Trophoblast cell (in vitro differentiated cells and primary cell): ENCODE measurements around the gene NELFB.

Source experiments
- DNase-seq, 2 donors: peaks; one replicate each; pipeline ENCODE4 v3.0.0-alpha.2; 2016
- H2AFZ ChIP-seq: 2 replicates; pipeline ENCODE4 v1.6.1; 2013; ENCODE audit warnings: low read length, moderate library complexity, mild to moderate bottlenecking; ENCODE audit not compliant: insufficient read depth, poor library complexity
- H2AK5ac ChIP-seq: 2 replicates; pipeline ENCODE4 v1.6.1; 2013; ENCODE audit warnings: mild to moderate bottlenecking, low read length
- H2BK120ac ChIP-seq: 2 replicates; pipeline ENCODE4 v1.6.1; 2013; ENCODE audit warnings: low read length, mild to moderate bottlenecking, moderate library complexity; ENCODE audit not compliant: insufficient read depth, poor library complexity
- H2BK12ac ChIP-seq: 2 replicates; pipeline ENCODE4 v1.6.1; 2013; ENCODE audit warnings: mild to moderate bottlenecking, low read length, moderate library complexity
- H2BK5ac ChIP-seq: 2 replicates; pipeline ENCODE4 v1.6.1; 2013; ENCODE audit warnings: low read length, low read depth, moderate library complexity, mild to moderate bottlenecking; ENCODE audit not compliant: poor library complexity
- H3K14ac ChIP-seq: 2 replicates; pipeline ENCODE4 v1.6.1; 2013; ENCODE audit warnings: mild to moderate bottlenecking, low read length
- H3K18ac ChIP-seq: 2 replicates; pipeline ENCODE4 v1.6.1; 2013; ENCODE audit warnings: mild to moderate bottlenecking, low read length
- H3K23ac ChIP-seq: 2 replicates; pipeline ENCODE4 v1.6.1; 2013; ENCODE audit warnings: low read length
- H3K27ac ChIP-seq: 2 replicates; pipeline ENCODE4 v1.5.1; 2013; ENCODE audit warnings: low read depth, mild to moderate bottlenecking, inconsistent platforms, low read length, moderate library complexity
- H3K27me3 ChIP-seq: 2 replicates; pipeline ENCODE4 v1.6.1; 2013; ENCODE audit warnings: inconsistent platforms, mild to moderate bottlenecking, low read length, moderate library complexity; ENCODE audit not compliant: insufficient read depth
- H3K36me3 ChIP-seq, 2 experiments: 1 replicate in 1 of 2; 2 replicates in 1 of 2; pipeline ENCODE4 v1.6.1; 2013; ENCODE audit warnings: low read length in 2 of 2, mild to moderate bottlenecking in 2 of 2, moderate library complexity in 1 of 2; ENCODE audit not compliant: insufficient read depth in 2 of 2, control insufficient read depth in 1 of 2
- H3K4ac ChIP-seq: 2 replicates; pipeline ENCODE4 v1.6.1; 2013; ENCODE audit warnings: low read depth, mild to moderate bottlenecking, low read length, moderate library complexity
- H3K4me1 ChIP-seq, 2 experiments: 1 replicate in 1 of 2; 2 replicates in 1 of 2; pipeline ENCODE4 v1.6.1; 2013; ENCODE audit warnings: low read length in 2 of 2, mild to moderate bottlenecking in 2 of 2, moderate library complexity in 1 of 2; ENCODE audit not compliant: insufficient read depth in 2 of 2, control insufficient read depth in 1 of 2
- H3K4me2 ChIP-seq: 2 replicates; pipeline ENCODE4 v1.6.1; 2013; ENCODE audit warnings: inconsistent platforms, mild to moderate bottlenecking, low read length, moderate library complexity
- H3K4me3 ChIP-seq: 2 replicates; pipeline ENCODE4 v1.5.1; 2013; ENCODE audit warnings: mild to moderate bottlenecking, low read depth, low read length, inconsistent platforms
- H3K79me1 ChIP-seq: one replicate; pipeline ENCODE4 v1.6.1; 2013; ENCODE audit warnings: low read length
- H3K79me2 ChIP-seq: 2 replicates; pipeline ENCODE4 v1.6.1; 2013; ENCODE audit warnings: low read length, mild to moderate bottlenecking; ENCODE audit not compliant: control insufficient read depth, insufficient read depth, poor library complexity
- H3K9ac ChIP-seq: 2 replicates; pipeline ENCODE4 v1.6.1; 2013; ENCODE audit warnings: mild to moderate bottlenecking, low read length
- H3K9me3 ChIP-seq: 2 replicates; pipeline ENCODE4 v1.6.1; 2013; ENCODE audit warnings: low read depth, mild to moderate bottlenecking, control low read depth, inconsistent platforms, low read length; ENCODE audit not compliant: insufficient read depth
- H4K12ac ChIP-seq: 2 replicates; pipeline ENCODE4 v1.6.1; 2013; ENCODE audit warnings: low read depth, mild to moderate bottlenecking, low read length, moderate library complexity
- H4K8ac ChIP-seq: 2 replicates; pipeline ENCODE4 v1.6.1; 2013; ENCODE audit warnings: low read depth, mild to moderate bottlenecking, low read length, moderate library complexity
- H4K91ac ChIP-seq: one replicate; pipeline ENCODE4 v1.6.1; 2013; ENCODE audit warnings: low read depth, mild to moderate bottlenecking, low read length, moderate library complexity
- WGBS: extraction: QIAGEN DNeasy Blood & Tissue Kit; methylation state at CpG from one replicate; pipeline ENCODE4 v1.1.7; 2013; ENCODE audit warnings: missing lambda C conversion rate; ENCODE audit not compliant: insufficient read length, insufficient coverage; ENCODE audit errors: extremely low coverage; 5-methylcytosine and 5-hydroxymethylcytosine counted together

The NELFB gene

GRCh38 chr9:137232101-137232500, 23.0 kb upstream of the NELFB start:
- Histone ChIP-seq H2BK12ac (no peak overlapping the region), H4K8ac (no peak overlapping the region), H3K14ac (no peak overlapping the region), H4K91ac (no peak overlapping the region), H3K79me1 (no peaks in the 10 kb centered on the region), H2AK5ac (no peak overlapping the region), H3K9ac (no peak overlapping the region), H3K36me3 (no peaks in the 10 kb centered on the region), H3K23ac (no peak overlapping the region), H2AFZ (no peak overlapping the region), H3K4me2 (no peak overlapping the region), H3K27me3 (no peaks in the 10 kb centered on the region), H3K18ac (no peak overlapping the region), H3K27ac (no peak overlapping the region), H3K4ac (no peak overlapping the region), H3K79me2 (no peaks in the 10 kb centered on the region), H3K9me3 (peaks cover 1% of the 10 kb centered on the region), H2BK5ac (no peak overlapping the region), H3K4me1 (peaks cover 8 to 13% of the 10 kb centered on the region in 2 experiments), H4K12ac (no peak overlapping the region), H3K4me3 (no peak overlapping the region), H2BK120ac (no peak overlapping the region)
- DNase-seq: no peak
- no CpG with 5 or more reads among the region's 10 CpGs for WGBS

DNA sequence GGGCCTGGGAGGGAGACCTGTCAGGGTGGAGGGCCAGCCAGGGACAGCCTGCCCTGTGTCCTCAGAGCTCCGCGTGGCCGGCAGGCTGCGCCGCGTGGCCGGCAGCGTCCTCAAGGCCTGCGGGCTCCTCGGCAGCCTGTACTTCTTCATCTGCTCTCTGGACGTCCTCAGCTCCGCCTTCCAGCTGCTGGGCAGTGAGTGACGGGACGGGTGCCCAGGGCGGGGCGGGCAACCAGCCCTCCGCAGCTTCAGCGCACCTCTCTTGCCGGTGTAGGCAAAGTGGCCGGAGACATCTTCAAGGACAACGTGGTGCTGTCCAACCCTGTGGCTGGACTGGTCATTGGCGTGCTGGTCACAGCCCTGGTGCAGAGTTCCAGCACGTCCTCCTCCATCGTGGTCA, 22.6 kb upstream of the NELFB start:
- Histone ChIP-seq H3K36me3 (no peaks in the 10 kb centered on the region), H3K4ac (no peak overlapping the region), H3K4me2 (no peak overlapping the region), H3K9me3 (peaks cover 1% of the 10 kb centered on the region), H3K14ac (no peak overlapping the region), H3K27ac (no peak overlapping the region), H2BK12ac (no peak overlapping the region), H3K23ac (no peak overlapping the region), H4K91ac (no peak overlapping the region), H3K79me1 (no peaks in the 10 kb centered on the region), H2BK120ac (no peak overlapping the region), H4K12ac (no peak overlapping the region), H3K79me2 (no peaks in the 10 kb centered on the region), H2AK5ac (no peak overlapping the region), H3K4me1 (peaks cover 5 to 9% of the 10 kb centered on the region in 2 experiments), H4K8ac (no peak overlapping the region), H2BK5ac (no peak overlapping the region), H3K27me3 (no peaks in the 10 kb centered on the region), H2AFZ (no peak overlapping the region), H3K9ac (no peak overlapping the region), H3K18ac (no peak overlapping the region), H3K4me3 (no peak overlapping the region)
- WGBS: no CpG with 5 or more reads among the region's 24 CpGs
- DNase-seq: no peak

GRCh38 chr9:137233143-137233980, 21.8 kb upstream of the NELFB start:
- Histone ChIP-seq H3K27ac (no peak overlapping the region), H4K91ac (no peak overlapping the region), H2BK12ac (no peak overlapping the region), H4K8ac (no peak overlapping the region), H3K23ac (no peak overlapping the region), H3K79me2 (no peaks in the 10 kb centered on the region), H2AK5ac (no peak overlapping the region), H2AFZ (no peak overlapping the region), H3K18ac (no peak overlapping the region), H3K9me3 (peaks cover 1% of the 10 kb centered on the region), H3K36me3 (no peaks in the 10 kb centered on the region), H3K27me3 (no peaks in the 10 kb centered on the region), H2BK120ac (no peak overlapping the region), H3K79me1 (no peaks in the 10 kb centered on the region), H3K4me1 (peaks cover 5 to 9% of the 10 kb centered on the region in 2 experiments), H3K4ac (no peak overlapping the region), H2BK5ac (no peak overlapping the region), H3K4me3 (no peak overlapping the region), H3K9ac (no peak overlapping the region), H4K12ac (no peak overlapping the region), H3K14ac (no peak overlapping the region), H3K4me2 (no peak overlapping the region)
- no peak for DNase-seq
- no CpG with 5 or more reads among the region's 40 CpGs for WGBS

- Histone ChIP-seq H2BK12ac (no peak overlapping the region), H3K4me3 (no peak overlapping the region), H4K91ac (no peak overlapping the region), H3K9ac (no peak overlapping the region), H2AK5ac (no peak overlapping the region), H3K23ac (no peak overlapping the region), H4K8ac (no peak overlapping the region), H2BK5ac (no peak overlapping the region), H3K14ac (no peak overlapping the region), H3K4ac (no peak overlapping the region), H3K4me1 (peaks cover 5 to 8% of the 10 kb centered on the region in 2 experiments), H3K36me3 (no peaks in the 10 kb centered on the region), H2BK120ac (no peak overlapping the region), H3K9me3 (no peaks in the 10 kb centered on the region), H3K4me2 (no peak overlapping the region), H3K79me1 (no peaks in the 10 kb centered on the region), H3K79me2 (no peaks in the 10 kb centered on the region), H2AFZ (no peak overlapping the region), H3K18ac (no peak overlapping the region), H3K27me3 (no peaks in the 10 kb centered on the region), H3K27ac (no peak overlapping the region), H4K12ac (no peak overlapping the region)
- WGBS: no CpG with 5 or more reads among the region's 40 CpGs
- DNase-seq: peak in 1 of 2 donors; percentile 28
Measured at GRCh38 chr9:137234055-137234697, 21.0 kb upstream of the NELFB start.
